Fibroblast of villous mesenchyme (primary cell): ENCODE results near the gene TAOK2. TPM values are rescaled to one million over a fixed set of nuclear protein-coding genes. Genes with fewer than 3 reads are reported as not detected.

ENCODE experiments used
- DNase-seq: peaks from one replicate; pipeline ENCODE4 v3.0.0-alpha.2; 2010; ENCODE audit warnings: low read depth
- H3K4me3 ChIP-seq: 2 replicates; pipeline ENCODE4 v1.5.1; 2011; ENCODE audit warnings: low read depth, mild to moderate bottlenecking, low read length
- total RNA-seq: library from RNA; depleted of rRNA; stranded (reverse); fragments of >200 nt; gene quantifications from 2 replicates; pipeline ENCODE4 v1.2.3, GENCODE V29; 2012
- TF ChIP-seq, protein P1 (sequence below): IDR thresholded peaks from 2 replicates; pipeline ENCODE4 v1.5.1; 2012; ENCODE audit warnings: low read depth, mild to moderate bottlenecking, low read length; ENCODE audit not compliant: insufficient read depth

Gene TAOK2
- total RNA-seq, 1 donor, result 63.9 TPM

DNA sequence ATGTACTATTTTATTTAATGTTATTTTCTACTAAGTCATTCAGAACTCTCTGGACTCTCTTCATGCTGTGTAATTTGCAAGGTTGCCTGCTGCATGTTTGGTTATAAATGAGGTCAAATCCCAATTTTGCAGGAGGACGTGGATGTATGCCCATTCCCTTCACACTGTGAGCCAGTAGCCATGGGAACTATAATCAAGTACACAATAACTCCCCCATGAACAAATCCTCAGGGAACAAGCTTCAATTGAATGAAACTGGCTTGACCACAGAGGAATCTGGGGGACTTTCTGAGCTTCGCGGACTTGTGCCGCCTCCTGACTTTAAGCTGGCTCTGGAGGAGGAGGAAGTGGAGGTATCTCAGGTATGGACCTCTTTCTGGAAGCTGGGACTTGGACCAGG, 33.0 kb upstream of the TAOK2 start:
- no peak for DNase-seq
- no peak overlapping the region for H3K4me3 ChIP-seq
- TF ChIP-seq, protein P1, sequence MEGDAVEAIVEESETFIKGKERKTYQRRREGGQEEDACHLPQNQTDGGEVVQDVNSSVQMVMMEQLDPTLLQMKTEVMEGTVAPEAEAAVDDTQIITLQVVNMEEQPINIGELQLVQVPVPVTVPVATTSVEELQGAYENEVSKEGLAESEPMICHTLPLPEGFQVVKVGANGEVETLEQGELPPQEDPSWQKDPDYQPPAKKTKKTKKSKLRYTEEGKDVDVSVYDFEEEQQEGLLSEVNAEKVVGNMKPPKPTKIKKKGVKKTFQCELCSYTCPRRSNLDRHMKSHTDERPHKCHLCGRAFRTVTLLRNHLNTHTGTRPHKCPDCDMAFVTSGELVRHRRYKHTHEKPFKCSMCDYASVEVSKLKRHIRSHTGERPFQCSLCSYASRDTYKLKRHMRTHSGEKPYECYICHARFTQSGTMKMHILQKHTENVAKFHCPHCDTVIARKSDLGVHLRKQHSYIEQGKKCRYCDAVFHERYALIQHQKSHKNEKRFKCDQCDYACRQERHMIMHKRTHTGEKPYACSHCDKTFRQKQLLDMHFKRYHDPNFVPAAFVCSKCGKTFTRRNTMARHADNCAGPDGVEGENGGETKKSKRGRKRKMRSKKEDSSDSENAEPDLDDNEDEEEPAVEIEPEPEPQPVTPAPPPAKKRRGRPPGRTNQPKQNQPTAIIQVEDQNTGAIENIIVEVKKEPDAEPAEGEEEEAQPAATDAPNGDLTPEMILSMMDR, result no peak

DNA sequence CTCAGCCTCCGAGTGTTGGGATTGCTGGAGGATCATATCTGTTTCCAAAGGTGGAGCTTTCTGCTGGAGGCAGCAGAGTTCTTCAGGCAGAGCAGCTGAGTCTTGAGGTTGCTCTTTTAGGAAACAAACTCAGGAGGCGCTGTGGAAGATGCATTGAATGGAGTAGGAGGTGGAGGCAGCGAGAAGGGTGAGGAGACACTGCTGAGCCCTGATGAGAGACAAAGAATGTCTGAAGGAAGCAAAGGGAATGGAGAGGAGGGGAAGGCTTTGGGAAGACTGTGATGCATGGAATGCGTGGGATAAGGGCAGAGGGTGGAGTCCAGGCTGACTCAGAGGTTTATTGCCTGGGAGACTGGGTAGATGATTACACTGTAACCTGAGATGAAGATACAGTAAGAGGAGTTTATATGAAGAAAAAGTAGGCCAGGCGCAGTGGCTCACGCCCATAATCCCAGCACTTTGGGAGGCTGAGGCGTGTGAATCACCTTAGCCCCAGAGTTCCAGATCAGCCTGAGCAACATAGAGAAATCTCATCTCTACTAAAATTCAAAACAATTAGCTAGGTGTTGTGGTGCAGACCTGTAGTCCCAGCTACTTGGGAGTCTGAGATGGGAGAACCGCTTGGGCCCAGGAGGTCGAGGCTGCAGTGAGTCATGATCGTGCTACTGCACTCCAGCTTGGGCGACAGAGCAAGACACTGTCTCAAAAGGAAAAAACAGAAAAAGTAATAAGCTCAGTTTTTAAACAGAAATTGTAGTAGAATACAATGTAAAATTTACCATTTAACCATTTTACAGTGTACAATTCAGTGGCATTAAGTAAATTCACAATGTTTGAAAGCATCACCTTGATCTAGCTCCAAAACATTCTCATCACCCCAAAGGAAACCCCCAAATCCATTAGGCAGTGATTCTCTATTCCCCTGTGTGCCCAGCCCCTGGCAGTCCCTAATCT, 29.5 kb upstream of the TAOK2 start:
- H3K4me3 ChIP-seq, result no peak overlapping the region
- DNase-seq, result peak; percentile 99
- TF ChIP-seq, protein P1, result peak; percentile 53

DNA sequence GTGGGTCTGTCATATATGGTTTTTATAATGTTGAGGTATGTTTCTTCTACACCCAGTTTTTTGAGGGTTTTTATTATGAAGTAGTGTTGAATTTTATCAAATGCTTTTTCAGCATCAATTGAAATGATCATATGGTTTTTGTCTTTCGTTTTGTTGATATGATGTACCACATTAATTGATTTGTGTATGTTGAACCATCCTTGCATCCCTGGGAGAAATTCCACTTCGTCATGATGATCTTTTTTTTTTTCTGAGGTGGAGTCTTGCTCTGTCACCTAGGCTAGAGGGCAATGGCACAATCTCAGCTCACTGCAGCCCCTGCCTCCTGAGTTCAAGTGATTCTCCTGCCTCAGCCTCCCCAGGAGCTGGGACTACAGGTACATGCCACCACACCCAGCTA, 25.8 kb upstream of the TAOK2 start:
- DNase-seq, result no peak
- H3K4me3 ChIP-seq, result no peak overlapping the region
- TF ChIP-seq, protein P1, result no peak

DNA sequence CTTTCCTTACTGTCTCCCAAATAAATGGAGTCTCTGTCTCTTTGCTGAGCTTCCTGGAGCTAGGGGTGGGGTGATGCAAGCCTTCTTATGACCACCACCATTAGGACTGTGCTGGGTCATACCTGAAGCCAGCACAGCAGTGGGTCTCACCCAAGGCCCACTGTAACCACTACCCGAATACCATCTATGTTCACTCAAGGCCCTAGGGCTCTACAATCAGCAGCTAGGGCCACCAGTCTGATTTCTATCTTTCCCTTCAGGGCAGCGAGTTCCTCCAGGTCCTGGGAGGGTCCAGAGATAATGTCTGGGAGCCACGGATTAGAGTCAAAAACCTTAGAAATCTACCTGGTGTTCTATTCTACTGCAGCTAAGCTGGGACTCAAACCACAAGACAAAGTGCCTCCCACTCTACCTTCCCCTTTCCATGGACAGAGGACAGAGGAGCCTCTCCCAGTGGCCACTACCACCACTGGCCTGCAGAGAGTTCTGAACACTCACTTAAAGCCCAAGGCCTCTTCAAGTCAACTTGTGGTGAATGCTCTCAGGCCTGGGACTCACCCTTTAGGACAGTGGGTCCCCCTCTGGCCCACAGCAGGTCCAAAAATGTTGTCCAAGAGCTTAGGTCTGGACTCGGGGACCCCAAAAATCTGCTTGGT, 22.7 kb upstream of the TAOK2 start:
- DNase-seq, result no peak
- TF ChIP-seq, protein P1, result no peak
- H3K4me3 ChIP-seq, result no peak overlapping the region

DNA sequence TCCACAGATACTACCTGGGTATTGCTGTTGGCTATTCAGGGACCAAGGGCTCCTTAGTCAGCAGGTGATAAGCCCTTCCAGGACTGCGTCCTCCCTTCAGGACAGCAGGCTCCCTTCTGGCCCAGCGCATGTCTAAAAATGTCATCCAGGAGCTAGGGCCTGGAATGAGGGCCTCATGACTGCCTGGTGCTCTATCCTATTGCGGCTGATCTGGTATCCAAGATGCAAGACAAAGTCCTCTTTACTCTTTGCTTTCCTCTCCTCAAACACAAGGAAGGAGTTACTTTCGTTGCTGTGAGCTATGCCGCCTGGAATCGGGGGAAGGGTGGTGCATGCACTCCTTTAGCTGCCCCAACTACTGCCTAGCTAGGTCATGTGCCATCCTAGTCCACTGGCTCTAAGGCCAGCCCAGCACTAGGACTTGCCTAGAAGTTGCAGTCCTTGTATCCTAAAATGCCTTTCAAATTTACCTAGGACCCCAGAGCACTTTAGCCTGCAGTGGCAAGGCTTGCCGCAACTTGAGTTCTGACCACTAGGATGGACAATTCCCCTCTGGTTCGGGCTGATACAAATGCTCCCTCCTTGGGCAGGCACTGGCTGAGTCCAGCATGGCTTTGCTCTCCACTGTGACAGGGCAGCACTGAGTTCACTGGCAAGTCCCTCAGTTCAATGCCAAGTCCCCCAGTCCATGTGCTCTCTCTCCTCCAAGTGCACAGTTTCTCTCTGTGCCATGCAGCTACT, 21.9 kb upstream of the TAOK2 start:
- TF ChIP-seq, protein P1, result no peak
- DNase-seq, result no peak
- H3K4me3 ChIP-seq, result no peak overlapping the region

DNA sequence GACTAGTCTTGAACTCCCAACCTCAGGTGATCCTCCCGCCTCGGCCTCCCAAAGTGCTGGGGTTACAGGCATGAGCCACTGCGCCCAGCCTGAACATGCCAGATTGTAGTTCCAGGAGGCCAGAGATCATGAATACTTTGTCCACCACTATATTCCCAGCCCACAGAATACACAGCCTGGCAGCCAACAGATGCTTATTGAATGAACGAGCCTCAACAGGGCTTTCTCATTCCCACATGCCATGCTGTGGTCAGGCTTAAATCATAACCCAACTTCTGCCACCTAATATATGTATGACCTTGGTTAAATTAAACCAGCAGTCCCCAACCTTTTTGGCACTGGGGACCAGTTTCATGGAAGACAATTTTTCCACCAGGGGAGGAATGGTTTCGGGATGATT, 14.9 kb upstream of the TAOK2 start:
- H3K4me3 ChIP-seq, result no peak overlapping the region
- TF ChIP-seq, protein P1, result no peak
- no peak for DNase-seq
